SK-N-SH treated with all-trans-retinoic acid at 6 μM for 48 hours (cell line): Measurements from ENCODE around the gene AUTS2.
A peak's percentile ranks its signal among the peaks of the same experiment; 100 is the strongest.

Source experiments
- ATAC-seq: fragments of 200-7000 bp; cut with Tn5 transposase; 3 replicates; pipeline ENCODE4 v1.9.1; 2020; ENCODE audit warnings: mild to moderate bottlenecking, moderate library complexity
- ARNTL ChIP-seq: fragments of 450-650 bp; formaldehyde crosslinking; IDR thresholded peaks from 2 replicates; pipeline ENCODE4 v1.5.0; 2020; ENCODE audit warnings: low read depth, mild to moderate bottlenecking, moderate library complexity, borderline replicate concordance
- BACH2 ChIP-seq: fragments of 250-450 bp; sonication (Bioruptor Pico); IDR thresholded peaks from 2 replicates; pipeline ENCODE4 v1.9.0; 2021; ENCODE audit warnings: mild to moderate bottlenecking, borderline replicate concordance
- CREB5 ChIP-seq: fragments of 250-450 bp; sonication (Bioruptor Pico); IDR thresholded peaks from 2 replicates; pipeline ENCODE4 v1.5.1; 2020; ENCODE audit warnings: low read depth, mild to moderate bottlenecking, moderate library complexity
- CSDC2 ChIP-seq: fragments of 250-450 bp; sonication (Bioruptor Pico); IDR thresholded peaks from 2 replicates; pipeline ENCODE4 v1.5.0; 2020; ENCODE audit warnings: mild to moderate bottlenecking, moderate library complexity
- CSRNP3 ChIP-seq: fragments of 250-450 bp; sonication (Bioruptor Pico); IDR thresholded peaks from 2 replicates; pipeline ENCODE4 v1.5.1; 2021; ENCODE audit warnings: mild to moderate bottlenecking, moderate library complexity
- ESRRG ChIP-seq: fragments of 250-450 bp; sonication (Bioruptor Pico); IDR thresholded peaks from 2 replicates; pipeline ENCODE4 v1.6.1; 2021; ENCODE audit warnings: mild to moderate bottlenecking
- GLIS3 ChIP-seq: fragments of 250-450 bp; sonication (Bioruptor Pico); IDR thresholded peaks from 2 replicates; pipeline ENCODE4 v1.5.0; 2020; ENCODE audit warnings: mild to moderate bottlenecking, moderate library complexity
- ISL1 ChIP-seq: fragments of 250-450 bp; sonication (Bioruptor Pico); IDR thresholded peaks from 2 replicates; pipeline ENCODE4 v2.1.2; 2022; ENCODE audit warnings: mild to moderate bottlenecking, moderate library complexity
- OSR1 ChIP-seq: fragments of 250-450 bp; sonication (Bioruptor Pico); IDR thresholded peaks from 2 replicates; pipeline ENCODE4 v1.8.0; 2022; ENCODE audit warnings: moderate library complexity, mild to moderate bottlenecking, inconsistent platforms
- PATZ1 ChIP-seq: fragments of 250-450 bp; sonication (Bioruptor Pico); IDR thresholded peaks from 2 replicates; pipeline ENCODE4 v1.8.0; 2020; ENCODE audit warnings: mild to moderate bottlenecking, moderate library complexity, borderline replicate concordance
- POU6F1 ChIP-seq: fragments of 250-450 bp; sonication (Bioruptor Pico); IDR thresholded peaks from 2 replicates; pipeline ENCODE4 v1.8.0; 2021; ENCODE audit warnings: low read depth, mild to moderate bottlenecking, moderate library complexity, borderline replicate concordance
- RARB ChIP-seq: fragments of 250-450 bp; sonication (Bioruptor Pico); IDR thresholded peaks from 2 replicates; pipeline ENCODE4 v1.8.0; 2021; ENCODE audit warnings: mild to moderate bottlenecking, moderate library complexity
- SNAI2 ChIP-seq: fragments of 250-450 bp; sonication (Bioruptor Pico); IDR thresholded peaks from 2 replicates; pipeline ENCODE4 v1.5.0; 2020; ENCODE audit warnings: mild to moderate bottlenecking, moderate library complexity
- TCF4 ChIP-seq: fragments of 250-450 bp; sonication (Bioruptor Pico); IDR thresholded peaks from 2 replicates; pipeline ENCODE4 v1.8.0; 2021; ENCODE audit warnings: mild to moderate bottlenecking, moderate library complexity, borderline replicate concordance
- TOX ChIP-seq: fragments of 250-450 bp; sonication (Bioruptor Pico); IDR thresholded peaks from 2 replicates; pipeline ENCODE4 v1.8.0; 2021; ENCODE audit warnings: mild to moderate bottlenecking, moderate library complexity, borderline replicate concordance
- TSHZ2 ChIP-seq: fragments of 250-450 bp; sonication (Bioruptor Pico); IDR thresholded peaks from 2 replicates; pipeline ENCODE4 v1.5.0; 2020; ENCODE audit warnings: mild to moderate bottlenecking, moderate library complexity
- ZC3H10 ChIP-seq: fragments of 250-450 bp; sonication (Bioruptor Pico); IDR thresholded peaks from 2 replicates; pipeline ENCODE4 v1.5.1; 2021; ENCODE audit warnings: mild to moderate bottlenecking, moderate library complexity
- ZFP3 ChIP-seq: fragments of 250-450 bp; sonication (Bioruptor Pico); IDR thresholded peaks from 2 replicates; pipeline ENCODE4 v1.5.0; 2020; ENCODE audit warnings: mild to moderate bottlenecking, moderate library complexity
- ZFP30 ChIP-seq: fragments of 450-650 bp; formaldehyde crosslinking; IDR thresholded peaks from 2 replicates; pipeline ENCODE4 v1.5.0; 2022; ENCODE audit warnings: mild to moderate bottlenecking, moderate library complexity
- ZNF565 ChIP-seq: fragments of 450-650 bp; formaldehyde crosslinking; conservative IDR thresholded peaks from 2 replicates; pipeline ENCODE4 v1.5.0; 2020; ENCODE audit warnings: low read depth, mild to moderate bottlenecking, moderate library complexity
- ZNF70 ChIP-seq: fragments of 450-650 bp; formaldehyde crosslinking; IDR thresholded peaks from 2 replicates; pipeline ENCODE4 v1.5.0; 2020; ENCODE audit warnings: mild to moderate bottlenecking, moderate library complexity
- ZNF8 ChIP-seq: fragments of 450-650 bp; formaldehyde crosslinking; IDR thresholded peaks from 2 replicates; pipeline ENCODE4 v1.5.0; 2020; ENCODE audit warnings: mild to moderate bottlenecking, moderate library complexity

Gene AUTS2

GRCh38 chr7:70400829-70401380 is 802.6 kb downstream of the AUTS2 start:
- TF ChIP-seq POU6F1 (CRISPR knock-in tag) (no peak), CSDC2 (CRISPR knock-in tag) (no peak), TSHZ2 (CRISPR knock-in tag) (no peak), OSR1 (CRISPR knock-in tag) (no peak), TCF4 (CRISPR knock-in tag) (peak; percentile 36; the same call in 1 of the 2 replicates), RARB (CRISPR knock-in tag) (no peak), BACH2 (no peak), GLIS3 (CRISPR knock-in tag) (no peak), ZNF70 (CRISPR knock-in tag) (no peak), ISL1 (CRISPR knock-in tag) (peak; percentile 48; the same call in 1 of the 2 replicates), TOX (no peak)

GRCh38 chr7:70402069-70402468 is 803.8 kb downstream of the AUTS2 start:
- TF ChIP-seq RARB (CRISPR knock-in tag) (no peak), TSHZ2 (CRISPR knock-in tag) (no peak), TOX (no peak), ZFP30 (CRISPR knock-in tag) (no peak), BACH2 (no peak), PATZ1 (no peak), ZFP3 (CRISPR knock-in tag) (no peak), TCF4 (CRISPR knock-in tag) (no peak), CSRNP3 (CRISPR knock-in tag) (no peak), SNAI2 (no peak), CSDC2 (CRISPR knock-in tag) (no peak), ZNF565 (no peak), GLIS3 (CRISPR knock-in tag) (no peak), ESRRG (no peak), ZNF8 (CRISPR knock-in tag) (no peak), ISL1 (CRISPR knock-in tag) (no peak), CREB5 (no peak), ARNTL (CRISPR knock-in tag) (no peak), ZC3H10 (CRISPR knock-in tag) (no peak)
- ATAC-seq = no peak

More at GRCh38 chr7:70400829-70401380, 802.6 kb downstream of the AUTS2 start:
- no peak for ATAC-seq
